GM13976 (cell line): ENCODE results near the gene HEATR5A.
"Not testable (repeated sequence)": the region's sequence is repeated elsewhere in the genome, so short reads cannot be mapped to it uniquely, and the experiment has no call there.

Source experiments
- DNase-seq: peaks from one replicate; pipeline ENCODE4 v3.0.0; 2012; ENCODE audit warnings: low spot score
- CTCF ChIP-seq: IDR thresholded peaks from 2 replicates; pipeline ENCODE4 v1.5.1; 2012; ENCODE audit warnings: borderline replicate concordance, mild to moderate bottlenecking; ENCODE audit not compliant: insufficient read depth; ENCODE audit errors: extremely low read depth, missing control alignments, control extremely low read depth
- in situ Hi-C: fragments of 300-500 bp; cut with MboI; formaldehyde crosslinking; loops from one replicate; pipeline ENCODE4 v1.12.0; 2022; ENCODE audit warnings: low sequenced_read_pairs, mixed read lengths, inconsistent platforms; ENCODE audit not compliant: unreplicated experiment

Gene HEATR5A

GRCh38 chr14:31278883-31279282 lies 141.5 kb downstream of the HEATR5A start:
- no peak for TF ChIP-seq CTCF
- in situ Hi-C loops = no loop called here
- DNase-seq = no peak

GRCh38 chr14:31277085-31277484 lies 143.3 kb downstream of the HEATR5A start:
- no peak for TF ChIP-seq CTCF
- DNase-seq = no peak
- in situ Hi-C loops = no loop called here

DNA sequence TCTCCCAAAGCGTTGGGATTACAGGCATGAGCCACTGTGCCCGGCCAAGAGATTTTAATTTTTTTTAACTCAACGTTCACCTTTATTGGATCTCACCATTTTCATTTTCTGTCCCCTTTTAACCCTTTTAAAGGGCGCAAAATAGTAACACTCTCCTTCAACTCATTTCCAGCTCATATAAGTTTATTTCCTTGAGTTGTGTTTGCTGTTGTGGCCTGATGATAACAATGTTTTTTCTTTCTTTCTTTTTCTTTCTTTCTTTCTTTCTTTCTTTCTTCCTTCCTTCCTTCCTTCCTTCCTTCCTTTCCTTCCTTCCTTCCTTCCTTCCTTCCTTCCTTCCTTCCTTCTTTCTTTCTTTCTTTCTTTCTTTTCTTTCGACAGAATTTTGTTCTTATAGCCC lies 143.9 kb downstream of the HEATR5A start:
- in situ Hi-C loops, DNase-seq: not testable (repeated sequence)

DNA sequence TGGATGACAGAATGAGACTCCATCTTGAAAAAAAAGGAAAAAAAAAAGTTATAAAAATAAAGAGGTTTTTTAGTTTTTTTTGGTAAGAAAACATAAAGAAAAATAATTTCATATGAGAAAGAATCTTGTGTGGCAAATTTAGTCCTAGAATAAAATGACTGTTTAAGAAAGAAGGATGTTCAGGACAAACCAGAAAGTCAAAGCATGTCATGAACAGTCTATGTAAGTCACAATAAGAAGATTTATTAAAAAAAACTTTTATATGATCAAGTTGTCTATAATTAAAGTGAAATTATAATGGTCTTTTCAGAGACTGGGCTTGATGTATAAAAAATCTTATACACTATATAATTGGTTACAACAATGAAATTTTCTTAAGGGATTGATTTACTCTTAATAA lies 144.6 kb downstream of the HEATR5A start:
- DNase-seq = no peak
- TF ChIP-seq CTCF = no peak
- in situ Hi-C loops = no loop called here

DNA sequence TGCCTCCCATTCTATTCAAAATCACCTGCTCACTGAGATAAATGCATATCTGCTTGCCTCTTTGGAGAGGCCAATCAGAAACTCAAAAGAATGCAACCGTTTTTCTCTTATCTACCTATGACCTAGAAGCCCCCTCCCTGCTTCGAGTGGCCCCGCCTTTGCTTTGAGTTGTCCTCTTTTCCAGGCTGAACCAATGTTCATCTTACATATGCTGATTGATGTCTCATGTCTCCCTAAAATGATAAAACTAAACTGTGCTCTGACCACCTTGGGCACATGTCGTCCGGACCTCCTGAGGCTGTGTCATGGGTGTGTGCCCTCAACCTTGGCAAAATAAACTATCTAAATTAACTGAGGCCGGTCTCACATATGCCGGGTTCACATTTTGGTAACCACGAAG lies 148.7 kb downstream of the HEATR5A start:
- in situ Hi-C loops = no loop called here
- DNase-seq = no peak

GRCh38 chr14:31270196-31270772 lies 150.1 kb downstream of the HEATR5A start:
- in situ Hi-C loops = no loop called here
- TF ChIP-seq CTCF = peak; percentile 41
- no peak for DNase-seq

More for the DNA sequence above, 148.7 kb downstream of the HEATR5A start:
- no peak for TF ChIP-seq CTCF

DNA sequence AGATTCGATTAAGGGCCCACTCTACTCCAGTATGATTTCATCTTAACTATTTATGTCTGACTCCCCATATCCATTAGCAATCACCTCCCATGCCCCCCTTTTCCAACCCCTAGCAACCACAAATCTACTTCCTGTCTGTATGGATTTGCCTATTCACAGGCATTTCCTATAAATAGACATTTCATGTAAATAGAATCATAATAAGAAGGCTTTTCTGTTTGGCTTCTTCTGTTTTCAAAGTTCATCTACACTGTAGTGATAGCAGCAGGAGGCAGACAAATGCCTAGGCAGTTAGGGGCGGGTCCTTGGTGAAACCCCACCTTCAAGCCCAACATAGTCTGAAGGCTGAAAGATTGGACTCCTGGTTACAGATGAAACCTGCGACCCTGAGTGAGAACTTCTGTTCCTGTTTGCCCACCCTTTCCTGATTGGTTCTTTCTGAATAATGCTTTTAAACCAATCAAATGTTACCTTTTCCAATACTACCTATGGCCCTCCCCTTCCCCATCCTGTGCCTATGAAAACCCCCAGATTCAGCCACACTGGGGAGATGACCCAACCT lies 150.6 kb downstream of the HEATR5A start:
- no peak for DNase-seq
- no peak for TF ChIP-seq CTCF
- in situ Hi-C loops = no loop called here
